ENCODE results near the gene TXNDC11.

Gene TXNDC11

DNA sequence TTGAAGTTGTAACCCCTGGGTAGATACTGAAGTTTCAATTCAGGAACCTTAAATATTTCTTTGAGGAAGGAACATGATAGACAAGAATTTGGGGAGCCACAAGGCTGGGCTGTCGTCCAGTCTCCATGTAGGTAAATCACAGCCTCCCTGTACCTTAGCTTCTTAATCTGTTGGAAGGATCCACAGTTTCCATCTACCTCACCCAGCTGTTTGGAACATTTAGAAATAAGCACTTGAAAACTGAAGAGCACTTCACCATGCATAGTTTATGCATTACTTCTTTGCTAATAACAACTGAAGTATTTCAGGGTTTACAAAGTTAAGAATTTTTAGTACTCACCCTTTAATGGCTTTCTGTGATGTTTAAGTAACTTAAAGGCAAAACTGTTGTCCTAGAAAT lies 17.2 kb downstream of the TXNDC11 start:
- no peak overlapping the region for H3K27ac ChIP-seq
- DNase-seq (ENCODE audit: low read depth, low spot score) = no peak

DNA sequence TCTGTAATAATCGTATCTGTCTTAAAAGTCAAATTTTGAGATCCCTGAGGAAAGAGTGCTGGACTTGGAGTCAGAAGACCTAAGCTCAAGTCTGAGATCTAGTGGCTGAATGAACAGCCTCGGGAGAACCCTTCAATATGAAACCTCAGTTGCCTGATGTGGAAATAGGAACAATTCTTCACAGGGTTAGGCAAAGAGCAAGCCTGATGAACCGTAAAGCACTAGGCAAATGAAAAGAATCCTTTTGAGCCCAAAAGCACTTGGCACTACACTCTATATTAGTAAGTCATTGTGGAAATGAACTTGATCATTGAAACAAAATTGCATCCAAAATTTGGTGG lies 20.2 kb downstream of the TXNDC11 start:
- no peak for DNase-seq (ENCODE audit: low read depth, low spot score)
- H3K27ac ChIP-seq = no peak overlapping the region

GRCh38 chr16:11721781-11722467 lies 20.7 kb downstream of the TXNDC11 start:
- DNase-seq (ENCODE audit: low read depth, low spot score) = no peak
- no peak overlapping the region for H3K27ac ChIP-seq

- no peak overlapping the region for H3K27ac ChIP-seq
- DNase-seq (ENCODE audit: low read depth, low spot score) = no peak
Observed at GRCh38 chr16:11719762-11720161, 22.9 kb downstream of the TXNDC11 start.

DNA sequence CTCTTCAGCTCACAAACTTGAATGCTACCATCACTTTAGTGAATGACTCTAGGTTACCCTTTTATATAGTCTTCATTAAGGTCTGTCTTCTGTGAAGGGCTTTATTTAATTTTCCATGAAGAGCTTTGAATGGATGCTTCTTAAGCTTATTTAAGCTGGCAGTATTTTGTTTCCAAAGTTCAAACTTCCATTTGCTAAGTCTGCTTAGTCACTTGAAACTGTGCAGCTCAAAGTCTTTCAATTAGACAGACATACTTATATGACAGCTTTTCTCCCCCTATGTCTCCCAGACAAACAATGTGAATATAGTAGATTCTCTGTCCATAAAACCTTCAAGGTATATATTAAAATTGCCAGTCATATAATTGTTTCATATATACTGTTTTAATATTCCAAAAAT lies 23.5 kb downstream of the TXNDC11 start:
- no peak for DNase-seq (ENCODE audit: low read depth, low spot score)
- H3K27ac ChIP-seq = no peak overlapping the region

GRCh38 chr16:11717811-11718210 lies 24.8 kb downstream of the TXNDC11 start:
- no peak overlapping the region for H3K27ac ChIP-seq

DNA sequence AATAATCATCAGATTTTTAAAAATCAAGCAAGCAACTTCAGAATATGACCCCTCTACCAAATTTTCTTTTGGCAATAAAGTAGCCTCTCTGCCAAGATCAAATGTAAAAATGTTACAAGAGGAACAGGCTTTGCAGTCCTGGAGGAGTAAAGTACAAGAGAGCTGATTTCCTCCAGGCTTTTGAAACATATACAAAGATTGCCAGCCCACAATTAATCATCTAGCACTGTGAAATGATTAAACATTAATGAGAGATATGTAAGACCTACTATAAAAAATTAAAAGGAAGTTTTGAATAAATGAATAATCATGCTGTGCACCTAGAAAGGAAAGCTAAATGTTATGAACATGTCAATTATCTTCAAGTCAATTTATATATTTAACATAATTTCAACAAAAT lies 26.3 kb downstream of the TXNDC11 start:
- H3K27ac ChIP-seq = no peak overlapping the region
- DNase-seq (ENCODE audit: low read depth, low spot score) = no peak

More at GRCh38 chr16:11717811-11718210, 24.8 kb downstream of the TXNDC11 start:
- no peak for DNase-seq (ENCODE audit: low read depth, low spot score)

GRCh38 chr16:11715246-11715947 lies 27.3 kb downstream of the TXNDC11 start:
- no peak overlapping the region for H3K27ac ChIP-seq
- DNase-seq (ENCODE audit: low read depth, low spot score) = no peak

- no peak overlapping the region for H3K27ac ChIP-seq
- no peak for DNase-seq (ENCODE audit: low read depth, low spot score)
Observed at GRCh38 chr16:11712122-11712521, 30.5 kb downstream of the TXNDC11 start.

- no peak for DNase-seq (ENCODE audit: low read depth, low spot score)
- no peak overlapping the region for H3K27ac ChIP-seq
Observed at GRCh38 chr16:11711662-11712061, 31.0 kb downstream of the TXNDC11 start.

DNA sequence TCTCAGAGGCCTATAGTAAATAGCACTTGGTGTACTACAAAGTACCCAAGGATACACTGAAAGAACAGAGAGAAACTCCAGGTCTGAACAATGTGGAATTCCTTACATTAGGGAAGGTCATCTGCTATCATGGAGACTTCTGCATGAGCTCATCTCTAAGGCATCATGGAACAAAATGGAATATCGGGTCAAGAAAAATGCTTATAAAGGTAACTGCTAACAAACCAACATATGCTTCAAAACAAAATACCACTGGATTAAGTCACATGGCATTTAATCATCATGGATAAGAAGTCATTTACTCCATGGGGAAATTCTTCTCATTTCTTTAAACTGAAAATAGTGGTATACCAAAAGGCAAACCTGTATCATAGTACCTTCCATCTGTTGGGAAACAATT lies 34.2 kb downstream of the TXNDC11 start:
- no peak for DNase-seq (ENCODE audit: low read depth, low spot score)
- H3K27ac ChIP-seq = no peak overlapping the region

DNA sequence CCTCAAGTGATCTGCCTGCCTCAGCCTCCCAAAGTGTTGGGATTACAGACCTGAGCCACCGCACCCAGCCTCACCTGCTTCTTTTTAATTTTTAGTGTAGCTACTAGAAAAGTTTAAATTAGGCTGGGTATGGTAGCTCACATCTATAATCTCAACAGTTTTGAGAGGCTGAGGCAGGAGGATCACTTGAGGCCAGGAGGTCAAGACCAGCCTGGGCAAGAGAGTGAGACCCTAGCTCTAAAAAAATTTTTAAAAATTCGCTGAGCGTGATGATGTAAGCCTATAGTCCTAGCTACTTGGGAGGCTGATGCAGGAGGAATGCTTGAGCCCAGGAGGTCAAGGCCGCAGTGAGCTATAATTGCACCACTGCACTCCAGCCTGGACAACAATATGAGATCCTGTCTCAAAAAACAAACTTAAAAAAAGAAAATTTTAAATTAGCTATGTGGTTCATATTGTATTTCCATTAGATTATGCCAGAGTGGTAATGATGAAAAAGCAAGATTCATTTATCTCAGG lies 34.9 kb downstream of the TXNDC11 start:
- H3K27ac ChIP-seq = no peak overlapping the region
- no peak for DNase-seq (ENCODE audit: low read depth, low spot score)

DNA sequence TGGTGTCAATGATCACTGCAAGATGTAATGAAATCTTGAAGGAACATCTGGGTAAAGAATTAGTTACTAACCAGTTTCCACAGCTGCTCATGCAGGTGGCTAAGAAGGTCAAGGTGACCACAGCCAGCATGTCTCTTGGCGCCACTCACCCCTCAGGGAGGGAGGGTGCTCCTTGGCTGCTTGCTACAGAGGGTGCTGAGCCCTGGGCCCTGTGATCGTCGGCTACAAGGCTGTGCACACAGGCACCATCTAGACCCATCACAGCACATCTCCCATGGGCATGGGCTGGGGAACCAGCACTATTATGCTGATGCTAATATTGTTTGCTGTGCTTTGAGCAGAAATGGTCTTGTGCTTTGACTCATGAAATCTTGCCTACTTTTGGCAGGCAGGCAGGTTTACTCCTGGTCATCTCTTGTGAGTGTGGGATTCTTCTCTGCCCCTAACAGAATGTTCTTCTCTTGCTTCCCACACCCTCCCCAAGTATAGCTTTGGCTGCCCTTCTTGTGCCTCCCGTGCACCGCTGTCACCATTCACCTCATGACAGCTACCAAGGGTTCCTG lies 36.4 kb downstream of the TXNDC11 start:
- H3K27ac ChIP-seq = no peak overlapping the region
- DNase-seq (ENCODE audit: low read depth, low spot score) = no peak

- no peak overlapping the region for H3K27ac ChIP-seq
- DNase-seq (ENCODE audit: low read depth, low spot score) = no peak
Observed at GRCh38 chr16:11705311-11706025, 37.2 kb downstream of the TXNDC11 start.

DNA sequence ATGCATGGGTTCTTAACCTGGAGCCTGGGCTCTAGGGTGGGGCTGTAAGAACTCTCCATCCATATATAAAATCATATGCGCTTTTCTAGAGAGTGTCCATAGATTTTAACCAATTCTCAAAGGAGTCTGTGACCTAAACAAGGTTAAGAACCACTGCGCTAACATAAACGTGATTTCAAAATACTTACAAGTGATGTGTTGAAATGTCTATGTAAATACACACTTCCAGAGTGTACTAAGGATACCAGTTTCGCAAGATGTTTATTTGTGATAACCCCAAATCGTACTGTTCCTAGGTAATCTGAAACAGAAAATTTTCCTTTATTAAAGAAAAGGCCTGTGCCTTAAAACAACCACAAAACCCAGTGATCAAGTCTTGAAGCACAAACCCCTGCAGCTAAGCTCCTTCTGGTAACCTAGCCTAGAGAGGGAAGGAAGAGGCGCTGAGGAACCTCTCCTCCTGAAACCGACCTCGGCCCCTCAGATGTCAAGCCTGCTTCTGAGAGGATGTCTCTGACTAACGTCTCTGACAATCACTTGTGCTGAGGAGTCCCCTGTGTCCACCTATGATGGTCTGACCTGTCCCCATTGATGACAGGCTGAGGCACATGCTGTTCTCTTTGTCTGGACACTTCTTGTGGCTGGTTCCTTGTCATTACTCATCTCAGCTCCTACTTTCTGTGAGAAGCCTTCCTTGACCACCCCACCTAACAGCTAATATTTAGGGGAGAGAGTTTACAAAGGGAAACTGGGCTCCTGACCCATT lies 42.2 kb downstream of the TXNDC11 start:
- no peak for DNase-seq (ENCODE audit: low read depth, low spot score)
- no peak overlapping the region for H3K27ac ChIP-seq

DNA sequence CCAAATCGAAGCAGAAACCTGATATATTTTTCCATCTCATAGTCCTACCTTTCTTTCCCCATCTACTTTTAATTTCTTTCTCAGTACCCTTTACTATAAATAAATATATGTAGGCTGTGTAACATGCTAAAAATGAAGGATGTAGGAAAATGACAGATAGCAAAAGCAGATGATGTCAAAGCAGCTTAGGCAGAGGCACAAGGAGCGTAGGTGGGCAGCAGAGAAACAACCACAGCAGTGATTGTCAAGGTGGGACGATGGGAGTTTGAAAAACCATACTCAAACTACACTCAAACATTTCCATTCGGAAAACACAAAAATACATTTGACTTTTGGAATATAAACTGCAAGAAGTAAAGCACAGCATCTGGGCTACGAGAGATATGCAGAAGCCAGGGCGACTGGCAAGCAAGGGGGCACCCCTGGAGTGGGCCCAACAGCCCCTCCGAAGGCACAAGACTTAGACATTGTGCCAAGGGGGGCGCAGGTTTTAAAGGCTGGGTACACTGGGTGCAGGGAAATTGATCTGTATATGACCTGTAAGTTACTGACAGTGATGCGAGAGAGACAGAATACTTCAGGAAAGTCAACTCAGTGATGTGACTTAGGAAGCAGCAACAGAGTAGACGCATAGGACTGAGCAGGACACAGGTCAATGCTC lies 43.3 kb downstream of the TXNDC11 start:
- no peak overlapping the region for H3K27ac ChIP-seq
- DNase-seq (ENCODE audit: low read depth, low spot score) = no peak

DNA sequence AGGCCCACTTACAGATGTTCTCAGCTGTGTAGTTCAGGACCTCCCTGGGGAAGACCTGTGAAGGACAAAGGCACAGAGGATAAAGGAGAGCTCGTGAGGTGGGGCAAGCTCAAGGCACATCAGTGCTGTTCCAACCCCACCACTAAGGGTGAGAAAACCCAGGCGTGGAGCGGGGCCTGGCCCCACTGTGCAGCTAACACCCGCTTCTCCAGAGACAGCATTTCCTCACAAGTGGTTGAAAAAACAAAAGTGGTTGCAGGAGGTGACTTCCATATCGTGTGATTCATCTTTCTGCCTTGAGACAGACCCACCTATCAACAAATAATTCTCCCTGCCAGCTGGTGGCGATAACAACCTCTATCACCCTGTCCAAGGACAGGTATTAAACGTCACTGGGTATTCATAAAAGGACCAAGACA lies 44.4 kb downstream of the TXNDC11 start:
- DNase-seq (ENCODE audit: low read depth, low spot score) = no peak
- H3K27ac ChIP-seq = no peak overlapping the region

- no peak for DNase-seq (ENCODE audit: low read depth, low spot score)
- no peak overlapping the region for H3K27ac ChIP-seq
Observed at GRCh38 chr16:11697319-11697718, 45.3 kb downstream of the TXNDC11 start.

DNA sequence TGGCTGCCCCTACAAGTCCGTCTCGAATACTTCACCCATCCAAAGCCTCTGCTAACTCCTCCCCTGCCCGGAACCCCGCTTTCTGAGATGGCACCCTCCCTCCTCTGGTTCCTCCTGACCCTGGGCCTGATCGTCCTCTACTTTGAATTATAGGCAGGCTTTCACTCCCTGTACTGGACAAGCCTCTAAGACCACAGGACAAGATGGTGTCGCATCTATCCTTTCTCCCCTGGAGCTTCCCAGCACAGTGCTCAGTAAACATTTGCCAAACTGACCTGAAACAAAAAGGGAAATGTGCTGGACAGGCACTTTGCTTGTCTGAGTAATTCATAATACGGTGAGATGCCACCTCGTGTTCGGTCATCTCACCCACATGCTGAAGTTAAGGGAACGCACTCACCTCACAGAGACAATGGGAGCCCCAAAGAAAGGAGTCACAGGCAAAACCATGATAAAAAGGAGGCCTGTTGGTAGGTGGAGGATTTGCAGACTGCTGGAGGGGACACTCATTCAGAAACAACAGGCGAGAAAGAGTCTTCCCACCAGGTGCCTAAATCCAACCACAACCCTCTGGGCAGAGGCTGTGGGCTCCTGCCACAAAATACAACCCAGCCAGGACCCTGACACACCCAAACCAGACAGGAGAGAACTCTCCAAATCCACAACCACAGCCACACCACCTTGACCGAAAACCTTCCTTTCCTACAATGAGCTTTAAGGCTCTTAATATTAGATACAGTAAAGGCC lies 46.2 kb downstream of the TXNDC11 start:
- no peak for DNase-seq (ENCODE audit: low read depth, low spot score)
- H3K27ac ChIP-seq = no peak overlapping the region
